ENCODE data around the gene WFDC1.

Gene WFDC1

GRCh38 chr16:84379008-84379708, 84.5 kb downstream of the WFDC1 start:
- TF ChIP-seq CTCF (IDR thresholded peaks at IDR 0.05): no peak
- H3K27ac ChIP-seq: no peak overlapping the region
